K562 (cell line): ENCODE measurements around the gene CNN3. TPM values are rescaled to one million over a fixed set of nuclear protein-coding genes. Genes with fewer than 3 reads are reported as not detected.

Experiments
- ATAC-seq: fragments of 200-7000 bp; cut with Tn5 transposase; 3 replicates; pipeline ENCODE4 v1.9.1; 2020; ENCODE audit warnings: moderate library complexity
- BruUV-seq: library from RNA; stranded (reverse); fragments of 400-500 nt; replicated peaks from 2 replicates; lab custom pipeline; 2021; lab: Mats Ljungman, UMichigan
- CTCF ChIA-PET: fragments of 300-600 bp; formaldehyde crosslinking; extraction: SDS; loops from one replicate; lab custom pipeline; 2021; ENCODE audit warnings: low intra/inter-chr PET ratio; lab: Yijun Ruan, JAX
- POLR2A ChIA-PET: fragments of 300-600, 350-650 bp; sonication (Branson Sonifier 250); formaldehyde crosslinking; extraction: SDS; loops from one replicate; lab custom pipeline; 2021; ENCODE audit warnings: antibody characterized with exemption, inconsistent platforms; lab: Yijun Ruan, JAX
- DNase-seq, 4 experiments: peaks; one replicate each; pipeline versions ENCODE4 v3.0.0 to v3.0.0-alpha.2; 2011 to 2018; ENCODE audit warnings: low spot score in 3 of 4, mixed read lengths in 3 of 4; ENCODE audit errors: extremely low read depth in 1 of 4
- FAIRE-seq: peaks from 2 replicates; lab custom pipeline; 2011; peaks lifted over from hg19 to GRCh38; lab: Jason Lieb, UNC
- H2AFZ ChIP-seq: 2 replicates; pipeline ENCODE4 v1.6.0; 2011; ENCODE audit warnings: low read depth, low read length, control low read depth, inconsistent platforms
- H3K27ac ChIP-seq: fragments of 200-600 bp; 3 replicates; pipeline ENCODE4 v1.8.0; 2011; ENCODE audit warnings: low read depth, mild to moderate bottlenecking, control low read depth, inconsistent platforms, low read length, moderate library complexity, mixed read lengths; ENCODE audit errors: extremely low read depth
- H3K27me3 ChIP-seq, 2 experiments: fragments of 300-600 bp in 1 of 2; 2 replicates in 1 of 2; 3 replicates in 1 of 2; pipeline versions ENCODE4 v1.6.0 to v1.8.0; 2011; ENCODE audit warnings: inconsistent platforms in 2 of 2, low read length in 2 of 2, mild to moderate bottlenecking in 1 of 2, mixed read lengths in 1 of 2, moderate library complexity in 1 of 2; ENCODE audit not compliant: control insufficient read depth in 2 of 2, insufficient read depth in 2 of 2
- H3K36me3 ChIP-seq: fragments of 300-600 bp; 3 replicates; pipeline ENCODE4 v1.8.0; 2011; ENCODE audit warnings: mild to moderate bottlenecking, low read length, inconsistent platforms; ENCODE audit not compliant: control insufficient read depth, insufficient read depth
- H3K4me1 ChIP-seq, 2 experiments: fragments of 200-600 bp in 1 of 2; replicated peaks in 1 of 2; 2 replicates in 1 of 2; 3 replicates in 1 of 2; pipeline versions ENCODE4 v1.5.1 to v1.8.0; 2011; ENCODE audit warnings: inconsistent platforms in 2 of 2, low read length in 2 of 2, mild to moderate bottlenecking in 1 of 2, mixed read lengths in 1 of 2, moderate library complexity in 1 of 2; ENCODE audit not compliant: control insufficient read depth in 2 of 2, insufficient read depth in 2 of 2
- H3K4me2 ChIP-seq: 2 replicates; pipeline ENCODE4 v1.6.1; 2011; ENCODE audit warnings: low read length, control low read depth, inconsistent platforms, mixed read lengths; ENCODE audit not compliant: insufficient read depth
- H3K4me3 ChIP-seq: fragments of 200-600 bp; sonication (generic), shearing (Covaris generic); 2 replicates; pipeline ENCODE4 v1.5.1; 2016; ENCODE audit warnings: control low read depth, inconsistent platforms
- H3K79me2 ChIP-seq: fragments of 200-600 bp; 3 replicates; pipeline ENCODE4 v1.8.0; 2011; ENCODE audit warnings: low read length, inconsistent platforms; ENCODE audit not compliant: control insufficient read depth, insufficient read depth
- H3K9ac ChIP-seq, 2 experiments: 2 replicates each; pipeline versions ENCODE4 v1.6.0 to v1.6.1; 2011; ENCODE audit warnings: low read depth in 2 of 2, low read length in 2 of 2, control low read depth in 1 of 2, inconsistent platforms in 1 of 2, mild to moderate bottlenecking in 1 of 2, mixed read lengths in 1 of 2; ENCODE audit not compliant: insufficient read depth in 1 of 2
- H3K9me1 ChIP-seq: one replicate; pipeline ENCODE4 v1.6.0; 2011; ENCODE audit warnings: inconsistent platforms, mild to moderate bottlenecking, low read length, moderate library complexity; ENCODE audit not compliant: control insufficient read depth, insufficient read depth
- H3K9me3 ChIP-seq: replicated peaks from 2 replicates; pipeline ENCODE4 v1.5.1; 2011; ENCODE audit warnings: low read depth, low read length, inconsistent platforms; ENCODE audit not compliant: control insufficient read depth, insufficient read depth
- H4K20me1 ChIP-seq: replicated peaks from 2 replicates; pipeline ENCODE4 v1.6.1; 2011; ENCODE audit warnings: low read length, inconsistent platforms, mixed read lengths; ENCODE audit not compliant: control insufficient read depth, insufficient read depth
- BCLAF1 ChIP-seq, 2 experiments: fragments of 450-650 bp in 1 of 2; IDR thresholded peaks; 2 replicates each; pipeline ENCODE4 v1.6.1; 2011 to 2017; ENCODE audit warnings: low read depth in 2 of 2, antibody characterized with exemption in 1 of 2, borderline replicate concordance in 1 of 2, low read length in 1 of 2, mild to moderate bottlenecking in 1 of 2, mixed read lengths in 1 of 2; ENCODE audit not compliant: control insufficient read depth in 1 of 2
- ELF4 ChIP-seq: fragments of 450-650 bp; formaldehyde crosslinking; IDR thresholded peaks from 2 replicates; pipeline ENCODE4 v1.4.0; 2022; ENCODE audit warnings: missing genetic modification characterization
- ESRRA ChIP-seq: fragments of 450-650 bp; IDR thresholded peaks from 2 replicates; pipeline ENCODE4 v1.6.1; 2014; ENCODE audit warnings: low read depth, mild to moderate bottlenecking, moderate library complexity, borderline replicate concordance
- GATA2 ChIP-seq: sonication (generic); formaldehyde crosslinking; IDR thresholded peaks from 2 replicates; pipeline ENCODE4 v1.4.0; 2020; ENCODE audit warnings: mild to moderate bottlenecking, missing genetic modification reagents
- GTF2B ChIP-seq: IDR thresholded peaks from 2 replicates; pipeline ENCODE4 v1.6.1; 2011; ENCODE audit not compliant: insufficient read length; ENCODE audit errors: extremely low read depth
- KAT8 ChIP-seq: fragments of 450-650 bp; IDR thresholded peaks from 2 replicates; pipeline ENCODE4 v1.6.1; 2016; ENCODE audit warnings: low read depth, mild to moderate bottlenecking
- MYC ChIP-seq, 2 experiments: fragments of 250-450 bp in 1 of 2; sonication (Bioruptor Pico) in 1 of 2; IDR thresholded peaks; 2 replicates each; pipeline versions ENCODE4 v1.5.1 to v1.6.1; 2012 to 2021; ENCODE audit warnings: low read depth in 2 of 2, borderline replicate concordance in 1 of 2, improper control_type of control experiment in 1 of 2, low read length in 1 of 2, mild to moderate bottlenecking in 1 of 2, moderate library complexity in 1 of 2
- PHF20 ChIP-seq: fragments of 450-650 bp; IDR thresholded peaks from 2 replicates; pipeline ENCODE4 v1.6.1; 2018; ENCODE audit not compliant: partially characterized antibody
- PTTG1 ChIP-seq: fragments of 450-650 bp; IDR thresholded peaks from 2 replicates; pipeline ENCODE4 v1.6.1; 2016; ENCODE audit warnings: low read depth, mild to moderate bottlenecking, missing genetic modification characterization, missing compliant biosample characterization
- SMARCC2 ChIP-seq: fragments of 450-650 bp; IDR thresholded peaks from 2 replicates; pipeline ENCODE4 v1.6.1; 2017; ENCODE audit warnings: antibody characterized with exemption, moderate library complexity, mild to moderate bottlenecking, low read depth
- TEAD4 ChIP-seq, 2 experiments: sonication (generic) in 1 of 2; formaldehyde crosslinking in 1 of 2; IDR thresholded peaks; 2 replicates each; pipeline versions ENCODE4 v1.6.1 to v1.8.0; 2012 to 2022; ENCODE audit warnings: borderline replicate concordance in 1 of 2, inconsistent platforms in 1 of 2, low read length in 1 of 2, mild to moderate bottlenecking in 1 of 2, missing genetic modification reagents in 1 of 2
- ZBTB34 ChIP-seq: fragments of 250-450 bp; sonication (Bioruptor Pico); IDR thresholded peaks from 2 replicates; pipeline ENCODE4 v1.8.0; 2021; ENCODE audit warnings: mild to moderate bottlenecking, moderate library complexity
- ZC3H4 ChIP-seq: sonication (generic); formaldehyde crosslinking; IDR thresholded peaks from 2 replicates; pipeline ENCODE4 v1.9.0; 2021; ENCODE audit warnings: missing genetic modification reagents, borderline replicate concordance
- ZFP1 ChIP-seq: fragments of 450-650 bp; formaldehyde crosslinking; IDR thresholded peaks from 2 replicates; pipeline ENCODE4 v1.4.0; 2020; ENCODE audit warnings: mild to moderate bottlenecking, mixed read lengths
- ZNF436 ChIP-seq: fragments of 250-450, 450-650 bp; sonication (Bioruptor Pico); formaldehyde crosslinking; IDR thresholded peaks from 2 replicates; pipeline ENCODE4 v1.7.0; 2020; ENCODE audit warnings: mild to moderate bottlenecking
- ZNF551 ChIP-seq: fragments of 250-450 bp; sonication (Bioruptor Pico); IDR thresholded peaks from 2 replicates; pipeline ENCODE4 v1.5.0; 2021; ENCODE audit warnings: mild to moderate bottlenecking, moderate library complexity
- ZNF717 ChIP-seq: fragments of 250-450 bp; sonication (Bioruptor Pico); IDR thresholded peaks from 2 replicates; pipeline ENCODE4 v1.5.0; 2021
- WGBS: fragments of 100-300 bp; shearing (Covaris generic); methylation state at CpG from one replicate; pipeline ENCODE4 v1.1.6; 2016; ENCODE audit warnings: low coverage, mixed read lengths; ENCODE audit not compliant: insufficient coverage; ENCODE audit errors: missing lambda C conversion rate; 5-methylcytosine and 5-hydroxymethylcytosine counted together
- in situ Hi-C: fragments of 300-500 bp; cut with MboI; formaldehyde crosslinking; loops from 4 replicates; pipeline ENCODE4 v1.15.0; 2018; ENCODE audit warnings: inconsistent platforms, mixed read lengths
- intact Hi-C: fragments of 100-400 bp; cut with micrococcal nuclease; formaldehyde crosslinking; loops from 2 replicates; pipeline ENCODE4 v1.14.2; 2022
- polyA plus RNA-seq, 8 experiments: library from polyadenylated mRNA; depleted of rRNA in 4 of 8; stranded (reverse) in 5 of 8; unstranded in 3 of 8; fragments of >200 nt; fragmentation: Nextera tagmentation in 2 of 8; fragmentation: Illumina TruSeq in 1 of 8; extraction: Ambion mirVana in 2 of 8; extraction: Trizol in 1 of 8; gene quantifications; 2 replicates each; pipeline versions ENCODE4 v1.2.1 to v1.2.3, GENCODE V29; 2011 to 2014; ENCODE audit warnings: inconsistent platforms in 1 of 8, missing spikeins in 1 of 8
- total RNA-seq, 7 experiments: library from RNA; depleted of rRNA in 6 of 7; stranded (reverse); fragments of >200 nt in 6 of 7; fragmentation: Illumina TruSeq in 2 of 7; extraction: Trizol in 2 of 7; gene quantifications; 2 replicates each; pipeline versions ENCODE4 v1.2.1 to v1.2.3, GENCODE V29; 2011 to 2021; ENCODE audit warnings: low replicate concordance in 1 of 7

Gene CNN3
- total and polyA plus RNA-seq, 9 of the 15 experiments (the other 6 are each of a cell fraction or from before 2014, with no cell fraction given), result 0.06 to 0.62 (median 0.18) TPM; not detected in 4

- Histone ChIP-seq H3K4me1 (peaks cover 0 to 15% of the 10 kb centered on the region in 2 experiments; a peak in 2 of 5 replicates), H3K9me1 (no peaks in the 10 kb centered on the region), H2AFZ (no peak overlapping the region), H3K4me3 (no peak overlapping the region), H4K20me1 (no peaks in the 10 kb centered on the region), H3K27ac (no peak overlapping the region), H3K27me3 (peaks cover 24 to 44% of the 10 kb centered on the region in 2 experiments; a peak in 4 of 5 replicates), H3K36me3 (no peaks in the 10 kb centered on the region), H3K9ac (no peak overlapping the region), H3K79me2 (no peaks in the 10 kb centered on the region), H3K9me3 (no peaks in the 10 kb centered on the region), H3K4me2 (no peak overlapping the region)
- FAIRE-seq (no peak), ATAC-seq (no peak), DNase-seq (no peak)
- POLR2A ChIA-PET, result no interaction called here
- CTCF ChIA-PET, result interaction anchor here (0.7 kb wide), 1 partner anchor 951 kb away, joined by 4 read pairs; no protein-coding TSS in a partner anchor
- 15% methylated on average over 8 of the region's 8 CpGs for WGBS
- in situ Hi-C loops (no loop called here), intact Hi-C loops (no loop called here)
- no TSS peak for BruUV-seq
- TF ChIP-seq SMARCC2, result no peak
- TF ChIP-seq KAT8, result no peak
- no peak for TF ChIP-seq ZBTB34 (CRISPR knock-in tag)
- no peak for TF ChIP-seq ZC3H4
- TF ChIP-seq GTF2B, result no peak
- no peak for TF ChIP-seq MYC (IDR thresholded peaks at IDR 0.05; ENCODE audit: low read depth, low read length)
- no peak for TF ChIP-seq MYC (CRISPR knock-in tag; IDR thresholded peaks at IDR 0.05; ENCODE audit: borderline replicate concordance, low read depth)
- TF ChIP-seq ZNF717 (CRISPR knock-in tag), result no peak
- TF ChIP-seq ELF4, result no peak
- no peak for TF ChIP-seq ZFP1
- TF ChIP-seq ZNF551, result no peak
- no peak for TF ChIP-seq PTTG1
- no peak for TF ChIP-seq BCLAF1 (IDR thresholded peaks at IDR 0.05; ENCODE audit: borderline replicate concordance in 1 of 2, control insufficient read depth in 1 of 2, low read depth in 2 of 2, low read length in 1 of 2)
- no peak for TF ChIP-seq ZNF436 (CRISPR knock-in tag)
- TF ChIP-seq PHF20, result no peak
- no peak for TF ChIP-seq ESRRA
- TF ChIP-seq GATA2, result no peak
- TF ChIP-seq TEAD4 (IDR thresholded peaks at IDR 0.05; ENCODE audit: low read length), result no peak
- TF ChIP-seq TEAD4 (CRISPR knock-in tag; IDR thresholded peaks at IDR 0.05; ENCODE audit: borderline replicate concordance), result no peak
Observed at GRCh38 chr1:94922761-94923331, 4.1 kb downstream of the CNN3 start.
